ENCODE results near the gene EHD4. TPM values are rescaled to one million over a fixed set of nuclear protein-coding genes. Genes with fewer than 3 reads are reported as not detected.

The EHD4 gene
- polyA plus RNA-seq, 1 experiment = 19.3 TPM

DNA sequence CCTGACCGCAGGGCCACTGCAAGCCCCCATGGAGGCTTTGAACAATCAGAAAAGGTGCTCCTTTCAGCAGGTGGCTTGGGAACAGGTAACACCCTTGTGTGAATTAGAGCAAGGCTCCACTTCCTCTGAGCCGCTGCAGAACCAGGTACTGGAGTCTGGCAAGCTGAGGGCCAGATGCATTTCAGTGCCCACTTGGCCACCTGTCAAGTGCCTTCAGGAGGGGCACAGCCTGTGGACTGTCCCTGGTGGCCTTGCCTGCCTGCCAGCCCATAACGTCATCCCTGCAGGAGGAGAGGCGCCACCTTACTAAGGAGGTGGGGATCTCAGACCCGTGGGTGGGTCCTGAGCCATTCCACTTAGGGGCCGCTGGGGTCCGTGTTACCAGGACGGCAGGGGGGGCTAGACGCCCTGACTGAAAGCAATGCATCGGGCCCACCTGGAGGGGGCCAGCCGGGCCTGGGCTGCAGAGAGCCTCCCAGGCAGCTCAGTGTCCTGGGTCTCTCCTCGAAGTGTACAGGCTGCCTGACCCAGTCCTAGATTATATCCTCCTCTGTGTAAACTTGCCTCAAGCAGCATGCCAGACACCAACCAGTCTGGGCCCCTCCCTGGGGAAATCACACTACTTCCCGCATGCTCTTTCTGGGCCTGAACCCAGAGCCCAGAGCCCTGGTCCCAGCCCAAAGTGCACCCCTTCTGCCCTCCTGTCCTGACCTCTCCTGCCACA lies 94.6 kb downstream of the EHD4 start:
- POLR2A ChIA-PET = no interaction called here
- CTCF ChIA-PET = no interaction called here
- no peak overlapping the region for H3K4me3 ChIP-seq (ENCODE audit: low read depth, low read length)
- no peaks in the 10 kb centered on the region; the same call in 1 of the 2 replicates for H3K9me3 ChIP-seq (ENCODE audit: control insufficient read depth, insufficient read depth, low read length)
- peaks cover 32% of the 10 kb centered on the region for H3K27me3 ChIP-seq (ENCODE audit: control insufficient read depth, insufficient read depth, low read length)
- no peak for DNase-seq (ENCODE audit: low read depth, low spot score)
- no peak overlapping the region for H3K27ac ChIP-seq (ENCODE audit: low read depth, low read length)
- TF ChIP-seq, protein P1, sequence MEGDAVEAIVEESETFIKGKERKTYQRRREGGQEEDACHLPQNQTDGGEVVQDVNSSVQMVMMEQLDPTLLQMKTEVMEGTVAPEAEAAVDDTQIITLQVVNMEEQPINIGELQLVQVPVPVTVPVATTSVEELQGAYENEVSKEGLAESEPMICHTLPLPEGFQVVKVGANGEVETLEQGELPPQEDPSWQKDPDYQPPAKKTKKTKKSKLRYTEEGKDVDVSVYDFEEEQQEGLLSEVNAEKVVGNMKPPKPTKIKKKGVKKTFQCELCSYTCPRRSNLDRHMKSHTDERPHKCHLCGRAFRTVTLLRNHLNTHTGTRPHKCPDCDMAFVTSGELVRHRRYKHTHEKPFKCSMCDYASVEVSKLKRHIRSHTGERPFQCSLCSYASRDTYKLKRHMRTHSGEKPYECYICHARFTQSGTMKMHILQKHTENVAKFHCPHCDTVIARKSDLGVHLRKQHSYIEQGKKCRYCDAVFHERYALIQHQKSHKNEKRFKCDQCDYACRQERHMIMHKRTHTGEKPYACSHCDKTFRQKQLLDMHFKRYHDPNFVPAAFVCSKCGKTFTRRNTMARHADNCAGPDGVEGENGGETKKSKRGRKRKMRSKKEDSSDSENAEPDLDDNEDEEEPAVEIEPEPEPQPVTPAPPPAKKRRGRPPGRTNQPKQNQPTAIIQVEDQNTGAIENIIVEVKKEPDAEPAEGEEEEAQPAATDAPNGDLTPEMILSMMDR (IDR thresholded peaks at IDR 0.05; ENCODE audit: low read depth, low read length) = no peak

DNA sequence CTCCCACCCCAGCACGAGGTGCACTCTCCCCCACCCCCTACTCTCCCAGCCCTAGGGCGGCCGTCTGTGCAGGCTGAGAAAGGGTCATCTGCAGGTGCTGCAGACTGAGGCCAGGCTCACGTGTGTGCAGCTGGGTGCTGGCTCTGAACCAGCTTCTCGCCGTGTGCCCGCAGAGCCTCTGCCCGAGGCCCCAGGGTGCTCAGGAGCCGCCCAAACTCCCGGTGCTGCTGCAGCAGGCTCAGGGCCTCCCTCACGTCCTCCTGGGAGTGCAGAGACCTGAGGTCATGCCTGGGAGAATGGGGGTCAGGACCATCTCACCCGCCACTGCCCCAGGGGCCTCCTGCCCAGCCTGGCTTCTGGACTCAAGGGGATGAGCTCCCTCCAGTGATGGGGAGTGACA lies 95.7 kb downstream of the EHD4 start:
- no peak for DNase-seq (ENCODE audit: low read depth, low spot score)
- ChIA-PET CTCF (no interaction called here), POLR2A (no interaction called here)
- H3K9me3 ChIP-seq (ENCODE audit: control insufficient read depth, insufficient read depth, low read length) = no peaks in the 10 kb centered on the region; the same call in 1 of the 2 replicates
- H3K27ac ChIP-seq (ENCODE audit: low read depth, low read length) = no peak overlapping the region
- peaks cover 31% of the 10 kb centered on the region for H3K27me3 ChIP-seq (ENCODE audit: control insufficient read depth, insufficient read depth, low read length)
- no peak overlapping the region for H3K4me3 ChIP-seq (ENCODE audit: low read depth, low read length)
- TF ChIP-seq, protein P1 (IDR thresholded peaks at IDR 0.05; ENCODE audit: low read depth, low read length) = no peak

DNA sequence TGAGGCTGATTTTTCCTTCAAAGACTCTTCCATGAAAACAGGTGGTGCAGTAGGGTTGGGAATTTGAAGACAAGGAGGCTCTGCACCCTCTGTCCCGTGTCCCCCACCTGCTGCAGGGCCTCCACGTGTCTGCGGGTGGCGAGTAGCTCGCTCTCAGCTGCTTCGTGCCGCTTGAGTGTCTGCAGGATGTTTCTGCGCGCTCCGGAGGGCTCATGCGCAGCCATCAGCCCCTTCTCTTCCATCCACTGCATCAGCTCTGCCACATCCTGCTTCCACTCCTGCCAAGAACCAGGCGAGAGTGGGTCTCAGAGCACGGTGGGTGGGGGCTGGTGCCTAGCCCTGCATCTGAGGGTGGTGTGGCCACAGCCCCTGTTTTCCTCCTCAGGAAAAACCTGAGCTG lies 96.3 kb downstream of the EHD4 start:
- no peak for DNase-seq (ENCODE audit: low read depth, low spot score)
- TF ChIP-seq, protein P1 (IDR thresholded peaks at IDR 0.05; ENCODE audit: low read depth, low read length) = no peak
- H3K9me3 ChIP-seq (ENCODE audit: control insufficient read depth, insufficient read depth, low read length) = no peaks in the 10 kb centered on the region; the same call in 1 of the 2 replicates
- peaks cover 27% of the 10 kb centered on the region for H3K27me3 ChIP-seq (ENCODE audit: control insufficient read depth, insufficient read depth, low read length)
- CTCF ChIA-PET = no interaction called here
- no peak overlapping the region for H3K27ac ChIP-seq (ENCODE audit: low read depth, low read length)
- POLR2A ChIA-PET = no interaction called here
- no peak overlapping the region for H3K4me3 ChIP-seq (ENCODE audit: low read depth, low read length)

DNA sequence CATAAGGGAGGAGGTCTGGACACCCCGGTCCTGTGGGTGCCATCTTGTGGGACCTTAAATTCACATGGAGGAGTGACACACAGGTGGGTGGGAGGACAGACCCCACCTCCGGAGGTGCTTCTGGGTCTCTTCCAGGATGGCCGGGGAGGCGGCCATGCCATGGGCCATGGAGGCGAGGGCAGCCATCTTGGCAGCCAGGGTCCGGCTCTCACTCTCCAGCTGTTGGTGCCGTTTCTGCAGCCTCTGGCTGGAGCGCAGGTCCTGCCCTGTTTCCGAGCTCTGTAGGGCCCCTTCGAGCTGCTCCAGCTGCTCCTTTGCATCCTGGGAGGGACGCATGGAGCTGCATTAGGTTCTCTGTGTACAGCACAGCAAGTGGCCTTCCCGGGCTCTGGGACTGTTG lies 97.6 kb downstream of the EHD4 start:
- H3K4me3 ChIP-seq (ENCODE audit: low read depth, low read length) = no peak overlapping the region
- POLR2A ChIA-PET = no interaction called here
- TF ChIP-seq, protein P1 (IDR thresholded peaks at IDR 0.05; ENCODE audit: low read depth, low read length) = no peak
- H3K9me3 ChIP-seq (ENCODE audit: control insufficient read depth, insufficient read depth, low read length) = no peaks in the 10 kb centered on the region; the same call in 1 of the 2 replicates
- no peak overlapping the region for H3K27ac ChIP-seq (ENCODE audit: low read depth, low read length)
- peaks cover 18% of the 10 kb centered on the region for H3K27me3 ChIP-seq (ENCODE audit: control insufficient read depth, insufficient read depth, low read length)
- DNase-seq (ENCODE audit: low read depth, low spot score) = no peak
- CTCF ChIA-PET = no interaction called here

DNA sequence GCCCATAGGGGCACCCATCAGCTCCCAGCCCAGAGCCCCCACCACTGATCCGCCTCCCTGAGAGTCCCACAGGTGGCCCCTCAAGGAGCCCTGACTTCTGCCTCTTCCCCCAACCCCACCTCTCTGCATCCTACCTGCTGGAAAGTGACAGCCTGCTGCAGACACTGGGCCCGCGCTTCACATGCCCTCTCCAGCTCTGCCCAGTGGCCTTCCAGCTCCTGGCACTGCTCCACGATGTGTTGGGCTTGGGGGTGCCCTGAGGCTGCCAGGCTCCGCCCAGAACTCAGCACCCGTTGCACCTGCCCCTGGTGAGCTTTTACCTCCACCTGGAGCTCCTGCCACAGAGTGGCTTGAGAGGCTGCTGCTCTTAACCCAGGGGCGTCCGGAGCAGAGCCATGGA lies 98.6 kb downstream of the EHD4 start:
- H3K4me3 ChIP-seq (ENCODE audit: low read depth, low read length) = no peak overlapping the region
- no peaks in the 10 kb centered on the region; the same call in 1 of the 2 replicates for H3K9me3 ChIP-seq (ENCODE audit: control insufficient read depth, insufficient read depth, low read length)
- CTCF ChIA-PET = no interaction called here
- no peak overlapping the region for H3K27ac ChIP-seq (ENCODE audit: low read depth, low read length)
- TF ChIP-seq, protein P1 (IDR thresholded peaks at IDR 0.05; ENCODE audit: low read depth, low read length) = no peak
- DNase-seq (ENCODE audit: low read depth, low spot score) = no peak
- peaks cover 12% of the 10 kb centered on the region for H3K27me3 ChIP-seq (ENCODE audit: control insufficient read depth, insufficient read depth, low read length)
- POLR2A ChIA-PET = no interaction called here
